Suppressor macrophage (primary cell): Measurements from ENCODE around the gene ABRACL.
"Not testable (repeated sequence)": the region's sequence is repeated elsewhere in the genome, so short reads cannot be mapped to it uniquely, and the experiment has no call there.

ENCODE experiments used
- DNase-seq, 4 experiments: peaks; one replicate each; pipeline ENCODE4 v3.0.0-alpha.2; 2020 to 2022
- total RNA-seq, 17 experiments: gene quantifications; one replicate each; lab custom pipeline; 2026; ENCODE audit warnings: mixed read lengths in 6 of 17, inconsistent platforms in 3 of 17; lab: John Stamatoyannopoulos, UW

Gene ABRACL
- total RNA-seq, result 30.5 to 110 (median 63.3) reads per million in 17 experiments

GRCh38 chr6:139028658-139029469, at the start of gene ABRACL:
TSS of gene ABRACL (plus strand) at chr6:139028745. CDS start at chr6:139034161, 5,416 bp downstream.
- DNase-seq, result peak; percentile 90 to 93 (median 92)

- peak in 1 of 4 experiments; percentile 8 for DNase-seq
Observed at GRCh38 chr6:138979365-138979764, 49.2 kb upstream of the ABRACL start.

- peak; percentile 22 to 63 (median 54) for DNase-seq
Observed at GRCh38 chr6:138979813-138980668, 48.5 kb upstream of the ABRACL start.

GRCh38 chr6:138981416-138981815, 47.1 kb upstream of the ABRACL start:
- DNase-seq, result no peak

GRCh38 chr6:138986578-138986977, 42.0 kb upstream of the ABRACL start:
- DNase-seq, result peak in 2 of 4 experiments; percentile 25 to 40

- no peak for DNase-seq
Observed at GRCh38 chr6:138987080-138987642, 41.4 kb upstream of the ABRACL start.

GRCh38 chr6:138987643-138988468, 40.7 kb upstream of the ABRACL start, which contains the start of gene REPS1:
TSS of gene REPS1 (minus strand) at chr6:138988253. CDS start at chr6:138987682, 571 bp downstream.
- peak; percentile 92 to 97 (median 96) for DNase-seq

GRCh38 chr6:138988469-138988834, 40.1 kb upstream of the ABRACL start:
- no peak for DNase-seq

- no peak for DNase-seq
Observed at GRCh38 chr6:138989098-138989983, 39.2 kb upstream of the ABRACL start.

- DNase-seq, result peak; percentile 35 to 41 (median 37)
Observed at GRCh38 chr6:138991206-138991605, 37.3 kb upstream of the ABRACL start.

GRCh38 chr6:138992965-138993364, 35.6 kb upstream of the ABRACL start:
- DNase-seq, result peak; percentile 45 to 76 (median 70)

GRCh38 chr6:138993410-138993809, 35.1 kb upstream of the ABRACL start:
- not testable (repeated sequence) for DNase-seq

- no peak for DNase-seq
Observed at GRCh38 chr6:138996524-138996923, 32.0 kb upstream of the ABRACL start.

GRCh38 chr6:138997136-138997535, 31.4 kb upstream of the ABRACL start:
- no peak for DNase-seq

GRCh38 chr6:138999949-139000725, 28.4 kb upstream of the ABRACL start:
- DNase-seq, result peak in 3 of 4 experiments; percentile 20 to 36 (median 25)

- peak; percentile 39 to 72 (median 58) for DNase-seq
Observed at GRCh38 chr6:139003751-139004150, 24.8 kb upstream of the ABRACL start.

- no peak for DNase-seq
Observed at GRCh38 chr6:139006477-139006876, 22.1 kb upstream of the ABRACL start.

GRCh38 chr6:139007428-139007827, 21.1 kb upstream of the ABRACL start:
- no peak for DNase-seq

GRCh38 chr6:139008117-139008516, 20.4 kb upstream of the ABRACL start:
- DNase-seq, result peak in 3 of 4 experiments; percentile 18 to 48 (median 29)

GRCh38 chr6:139010674-139011073, 17.9 kb upstream of the ABRACL start:
- DNase-seq, result no peak
